ENCODE results near the gene RPN2.

The RPN2 gene

GRCh38 chr20:37243076-37243936, 64.2 kb downstream of the RPN2 start:
- DNase-seq (ENCODE audit: low read depth), result no peak

DNA sequence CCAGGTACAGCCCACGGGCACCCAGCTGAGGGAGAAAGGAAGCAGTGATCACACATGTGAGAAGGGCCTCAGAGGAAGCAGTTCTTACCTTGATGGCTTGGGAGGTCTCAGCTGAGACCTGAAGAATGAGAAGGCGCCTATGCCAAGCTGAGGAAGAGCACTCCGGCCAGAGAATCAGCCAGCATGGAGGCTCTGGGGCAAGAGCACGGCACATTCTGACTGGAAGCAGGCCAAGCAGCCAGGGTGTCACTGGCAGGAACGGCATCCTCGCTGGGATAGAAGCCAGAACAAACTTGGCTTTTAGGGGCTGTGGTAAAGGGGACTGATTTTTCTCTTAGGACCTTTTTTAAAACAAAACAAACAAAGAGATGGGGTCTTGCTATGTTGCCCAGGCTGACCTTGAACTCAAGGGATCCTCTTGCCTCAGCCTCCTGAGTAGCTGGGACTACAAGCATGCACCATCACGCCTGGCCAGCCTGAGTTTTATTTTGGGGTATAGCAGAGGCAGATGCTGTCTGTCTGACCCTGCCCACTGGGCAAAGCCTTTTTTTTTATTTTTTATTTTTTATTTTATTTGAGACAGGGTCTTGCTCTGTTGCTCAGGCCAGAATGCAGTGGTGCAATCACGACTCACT, 64.9 kb downstream of the RPN2 start:
- DNase-seq (ENCODE audit: low read depth), result no peak

GRCh38 chr20:37244572-37244957, 65.4 kb downstream of the RPN2 start:
- DNase-seq (ENCODE audit: low read depth), result no peak

DNA sequence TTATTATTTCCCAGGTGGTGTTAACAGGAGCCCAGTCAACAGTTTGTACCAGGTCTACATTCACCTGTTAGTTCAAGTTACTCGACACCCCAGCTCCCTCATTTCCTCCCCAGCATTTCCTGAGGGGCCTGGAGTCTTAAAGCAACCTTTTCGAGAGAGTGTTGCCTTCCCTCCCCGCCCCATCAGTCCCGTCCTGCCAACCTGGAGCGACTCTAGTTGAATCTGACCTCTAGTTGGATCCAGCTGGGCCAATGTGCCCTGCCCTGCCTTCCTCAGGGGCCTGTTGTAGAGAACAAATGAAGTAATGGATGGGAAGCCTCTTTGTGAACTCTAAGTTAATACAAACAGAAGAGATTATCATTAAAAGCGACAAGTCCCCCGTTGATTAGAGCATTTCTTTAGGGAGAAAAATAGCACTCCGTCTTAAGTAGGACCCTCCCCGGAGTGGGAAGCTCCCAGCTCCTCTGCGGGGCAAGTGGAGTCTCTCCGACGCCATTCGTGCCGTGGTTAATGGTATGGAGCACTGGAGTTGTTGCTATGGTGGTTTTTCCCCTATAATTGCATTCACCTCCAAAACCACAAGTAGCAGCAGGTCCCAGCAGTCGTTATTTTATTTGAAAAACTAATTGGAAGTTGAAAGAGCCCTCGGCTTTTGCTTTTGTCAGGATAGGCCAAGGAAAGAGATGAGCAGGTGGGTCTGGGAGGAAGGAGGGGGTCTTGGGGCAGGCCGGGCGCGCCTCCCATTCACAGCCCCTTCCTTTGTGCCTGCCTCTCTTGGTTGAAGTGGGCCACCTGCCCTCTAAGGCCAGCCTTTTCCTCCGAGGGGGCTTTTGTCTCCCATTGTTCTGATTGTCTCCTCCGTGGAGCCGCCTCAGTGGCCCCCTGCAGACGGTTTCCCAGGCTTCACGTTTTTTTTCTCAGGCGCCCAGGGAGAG, 66.4 kb downstream of the RPN2 start:
- no peak for DNase-seq (ENCODE audit: low read depth)

- DNase-seq (ENCODE audit: low read depth), result no peak
Observed at GRCh38 chr20:37246736-37247135, 67.6 kb downstream of the RPN2 start.

DNA sequence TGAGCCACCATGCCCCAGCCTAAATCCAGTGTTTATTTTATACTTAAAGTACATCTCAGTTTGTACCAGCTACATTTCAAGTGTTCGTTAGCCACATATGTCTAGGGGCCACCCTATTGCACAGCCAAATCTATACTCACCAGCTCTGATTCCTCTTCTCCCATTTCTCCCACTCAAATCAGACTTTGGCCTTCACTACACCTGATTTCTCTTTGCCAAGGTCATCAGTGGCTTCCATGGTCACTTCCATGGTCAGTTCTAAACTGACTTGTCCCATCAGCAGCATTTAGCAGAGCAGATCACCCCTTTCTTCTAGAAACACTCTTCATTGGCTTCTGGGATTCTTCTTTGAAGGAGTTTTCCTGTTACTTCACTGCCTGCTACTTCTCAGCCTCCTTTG, 68.4 kb downstream of the RPN2 start:
- no peak for DNase-seq (ENCODE audit: low read depth)

- DNase-seq (ENCODE audit: low read depth), result no peak
Observed at GRCh38 chr20:37249304-37249703, 70.2 kb downstream of the RPN2 start.

GRCh38 chr20:37251825-37252477, 72.8 kb downstream of the RPN2 start:
- DNase-seq (ENCODE audit: low read depth), result no peak

DNA sequence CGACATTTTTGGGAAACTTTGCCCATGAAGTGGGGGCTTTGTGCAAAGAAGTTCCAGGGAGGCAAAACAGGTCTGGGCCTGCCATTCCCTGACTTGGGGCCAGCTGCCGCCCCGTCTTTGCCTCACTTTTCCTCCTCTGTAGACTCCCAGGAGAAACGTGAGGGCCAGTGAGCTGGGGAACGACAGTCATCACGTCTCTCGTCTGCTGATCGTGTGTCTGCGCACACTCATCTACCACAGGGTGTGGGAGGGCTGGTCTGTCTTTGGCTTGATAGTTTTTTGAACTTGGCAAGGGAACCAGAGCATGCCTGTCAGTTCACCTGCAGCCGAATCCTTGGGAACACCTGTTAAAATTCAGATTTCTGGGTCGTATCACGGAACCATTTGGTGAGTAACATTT, 74.0 kb downstream of the RPN2 start:
- no peak for DNase-seq (ENCODE audit: low read depth)

DNA sequence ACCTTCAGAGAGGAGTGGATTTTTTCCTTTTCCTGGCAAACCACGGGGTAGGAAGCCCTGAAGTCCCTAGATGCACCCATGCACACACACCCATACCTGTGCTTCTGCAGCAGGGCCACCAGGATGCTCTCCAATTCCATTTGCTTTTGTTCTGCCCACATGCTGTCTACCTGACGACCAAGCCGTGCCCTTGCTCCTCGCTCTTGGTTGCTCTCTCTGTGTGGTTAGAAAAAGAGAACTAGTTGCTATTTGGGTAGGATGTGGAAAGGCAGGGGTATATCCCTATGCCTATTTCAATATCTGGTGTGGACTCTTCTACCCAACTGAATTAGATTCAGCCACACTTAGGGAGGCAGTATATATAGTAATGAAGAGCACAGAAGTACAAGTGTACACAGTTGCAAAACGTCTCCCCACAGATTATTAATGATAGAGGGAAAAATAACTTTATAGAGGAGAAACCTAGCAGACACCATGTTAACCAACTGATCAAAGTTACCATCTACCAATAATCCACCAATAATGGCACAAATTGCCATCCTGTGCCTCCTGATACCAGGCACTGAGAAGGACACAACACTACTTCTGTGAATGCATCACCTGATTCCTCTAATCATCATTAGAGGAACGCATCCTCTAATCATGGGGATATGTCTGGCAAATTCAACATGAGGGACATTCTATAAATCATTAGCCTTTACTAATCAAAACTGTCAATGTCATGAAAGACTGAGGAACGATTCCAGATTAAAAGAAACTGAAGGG, 75.2 kb downstream of the RPN2 start:
- DNase-seq (ENCODE audit: low read depth), result no peak

DNA sequence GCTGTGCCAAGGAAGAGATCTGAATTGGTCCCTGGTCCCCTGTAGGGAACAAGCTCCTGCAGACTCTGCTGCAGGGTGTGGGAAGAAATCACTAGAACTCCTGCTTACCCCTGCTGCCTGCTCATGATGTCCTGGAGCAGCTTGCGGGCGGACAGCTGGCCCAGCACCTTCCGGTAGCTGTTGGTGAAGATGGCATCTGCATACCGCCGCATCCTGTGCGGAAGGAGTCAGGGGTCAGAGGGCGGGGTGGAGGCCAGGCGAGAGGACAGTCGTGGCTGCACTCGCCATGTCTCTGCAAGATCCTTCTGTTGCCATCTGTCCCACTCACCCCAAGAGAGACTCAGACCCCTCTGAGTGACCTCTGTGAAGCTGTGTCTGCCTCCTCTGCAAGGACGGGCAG, 77.2 kb downstream of the RPN2 start:
- no peak for DNase-seq (ENCODE audit: low read depth)

GRCh38 chr20:37257530-37257929, 78.4 kb downstream of the RPN2 start:
- DNase-seq (ENCODE audit: low read depth), result no peak

- no peak for DNase-seq (ENCODE audit: low read depth)
Observed at GRCh38 chr20:37257988-37258387, 78.9 kb downstream of the RPN2 start.

- DNase-seq (ENCODE audit: low read depth), result no peak
Observed at GRCh38 chr20:37259031-37259430, 79.9 kb downstream of the RPN2 start.

- DNase-seq (ENCODE audit: low read depth), result no peak
Observed at GRCh38 chr20:37259865-37260264, 80.7 kb downstream of the RPN2 start.

- no peak for DNase-seq (ENCODE audit: low read depth)
Observed at GRCh38 chr20:37260923-37261322, 81.8 kb downstream of the RPN2 start.

- no peak for DNase-seq (ENCODE audit: low read depth)
Observed at GRCh38 chr20:37261714-37262113, 82.6 kb downstream of the RPN2 start, which contains the start of gene GHRH. GHRH (minus strand) TSS chr20:37261814; CDS start chr20:37256889, 4,925 bp downstream.

DNA sequence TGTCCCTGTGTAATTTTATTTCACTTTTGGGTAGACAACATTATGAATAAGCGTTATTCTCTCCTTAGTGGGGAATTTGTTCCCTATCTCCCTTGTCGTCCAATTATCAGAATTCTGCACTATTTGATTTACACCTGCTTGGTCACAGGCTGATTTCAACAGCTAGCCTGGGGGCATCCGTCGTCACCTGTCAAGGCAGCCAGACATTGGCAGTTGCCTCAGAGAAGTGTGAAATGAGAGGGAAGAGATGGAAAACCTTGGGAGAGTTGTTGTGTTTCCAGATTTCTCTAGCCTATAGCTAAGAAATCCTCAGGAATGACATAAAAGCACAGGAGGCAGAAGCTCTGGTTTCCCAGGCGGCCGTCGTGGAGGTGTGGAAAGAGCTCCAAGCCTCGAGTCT, 83.4 kb downstream of the RPN2 start:
- DNase-seq (ENCODE audit: low read depth), result no peak

- DNase-seq (ENCODE audit: low read depth), result no peak
Observed at GRCh38 chr20:37263686-37264085, 84.6 kb downstream of the RPN2 start.

GRCh38 chr20:37265152-37265551, 86.0 kb downstream of the RPN2 start:
- DNase-seq (ENCODE audit: low read depth), result no peak
